IMR-90 (cell line): ENCODE results near the gene FXN. TPM values are rescaled to one million over a fixed set of nuclear protein-coding genes. Genes with fewer than 3 reads are reported as not detected.
A peak's percentile ranks its signal among the peaks of the same experiment; 100 is the strongest.

ENCODE experiments used
- ATAC-seq: fragments of 200-7000 bp; cut with Tn5 transposase; 2 replicates; pipeline ENCODE4 v1.9.1; 2020; ENCODE audit warnings: low read depth, mild to moderate bottlenecking, moderate library complexity
- BruUV-seq: library from RNA; stranded (reverse); fragments of 400-500 nt; replicated peaks from 2 replicates; lab custom pipeline; 2021; lab: Mats Ljungman, UMichigan
- CTCF ChIA-PET: fragments of 300-600 bp; formaldehyde crosslinking; extraction: SDS; loops from one replicate; lab custom pipeline; 2021; ENCODE audit warnings: antibody characterized with exemption; lab: Yijun Ruan, JAX
- POLR2A ChIA-PET: fragments of 300-600 bp; sonication (Branson Sonifier 250); formaldehyde crosslinking; loops from one replicate; lab custom pipeline; 2022; ENCODE audit warnings: antibody characterized with exemption; ENCODE audit not compliant: unreplicated experiment; lab: Charles Lee
- DNase-seq: peaks from one replicate; pipeline ENCODE4 v3.0.0; 2013
- H2AFZ ChIP-seq: replicated peaks from 2 replicates; pipeline ENCODE3; 2013; ENCODE audit warnings: low read length, mild to moderate bottlenecking; ENCODE audit not compliant: poor library complexity
- H2AK5ac ChIP-seq: 2 replicates; pipeline ENCODE4 v1.6.1; 2013; ENCODE audit warnings: low read depth, low read length, inconsistent platforms
- H2AK9ac ChIP-seq: replicated peaks from 2 replicates; pipeline ENCODE3; 2013; ENCODE audit warnings: mild to moderate bottlenecking, low read depth, low read length, moderate library complexity; ENCODE audit not compliant: poor library complexity
- H2BK120ac ChIP-seq: 2 replicates; pipeline ENCODE4 v1.6.1; 2013; ENCODE audit warnings: low read depth, low read length, inconsistent platforms
- H2BK15ac ChIP-seq: 3 replicates; pipeline ENCODE4 v1.6.1; 2013; ENCODE audit warnings: low read depth, low read length, inconsistent platforms
- H2BK20ac ChIP-seq: 2 replicates; pipeline ENCODE4 v1.6.1; 2013; ENCODE audit warnings: low read depth, mild to moderate bottlenecking, inconsistent platforms, low read length, moderate library complexity
- H2BK5ac ChIP-seq: 2 replicates; pipeline ENCODE4 v1.6.1; 2013; ENCODE audit warnings: mild to moderate bottlenecking, low read depth, low read length, inconsistent platforms; ENCODE audit not compliant: poor library complexity, severe bottlenecking
- H3K14ac ChIP-seq: replicated peaks from 2 replicates; pipeline ENCODE4 v1.6.1; 2013; ENCODE audit warnings: low read depth, low read length, inconsistent platforms
- H3K18ac ChIP-seq: 2 replicates; pipeline ENCODE4 v1.6.1; 2013; ENCODE audit warnings: low read depth, low read length, control low read depth
- H3K23ac ChIP-seq: 2 replicates; pipeline ENCODE4 v1.6.1; 2013; ENCODE audit warnings: low read depth, low read length, inconsistent platforms
- H3K27ac ChIP-seq: 2 replicates; pipeline ENCODE4 v1.5.1; 2013; ENCODE audit warnings: mild to moderate bottlenecking, control low read depth, low read length; ENCODE audit not compliant: insufficient read depth
- H3K27me3 ChIP-seq: 2 replicates; pipeline ENCODE4 v1.6.1; 2013; ENCODE audit warnings: low read length; ENCODE audit not compliant: control insufficient read depth, insufficient read depth
- H3K36me3 ChIP-seq: 2 replicates; pipeline ENCODE4 v1.6.1; 2013; ENCODE audit warnings: low read length, mixed read lengths; ENCODE audit not compliant: control insufficient read depth, insufficient read depth
- H3K4ac ChIP-seq: 2 replicates; pipeline ENCODE4 v1.6.1; 2013; ENCODE audit warnings: low read depth, low read length, inconsistent platforms
- H3K4me1 ChIP-seq: 2 replicates; pipeline ENCODE4 v1.6.1; 2013; ENCODE audit warnings: low read length, mixed read lengths; ENCODE audit not compliant: control insufficient read depth, insufficient read depth
- H3K4me2 ChIP-seq: 2 replicates; pipeline ENCODE4 v1.6.1; 2013; ENCODE audit warnings: low read depth, mild to moderate bottlenecking, control low read depth, low read length, moderate library complexity
- H3K4me3 ChIP-seq: 2 replicates; pipeline ENCODE4 v1.5.1; 2013; ENCODE audit warnings: low read depth, mild to moderate bottlenecking, control low read depth, low read length, moderate library complexity; ENCODE audit not compliant: insufficient read depth
- H3K56ac ChIP-seq: 2 replicates; pipeline ENCODE4 v1.6.1; 2013; ENCODE audit warnings: low read length, inconsistent platforms; ENCODE audit not compliant: insufficient read depth; ENCODE audit errors: extremely low read depth
- H3K79me1 ChIP-seq, 2 experiments: 2 replicates each; pipeline ENCODE4 v1.6.1; 2013; ENCODE audit warnings: low read length in 2 of 2, inconsistent platforms in 1 of 2, low read depth in 1 of 2
- H3K9ac ChIP-seq: 2 replicates; pipeline ENCODE4 v1.6.1; 2013; ENCODE audit warnings: low read depth, low read length, control low read depth
- H3K9me1 ChIP-seq: 2 replicates; pipeline ENCODE4 v1.6.1; 2013; ENCODE audit warnings: low read length, inconsistent platforms; ENCODE audit not compliant: insufficient read depth
- H3K9me3 ChIP-seq: 2 replicates; pipeline ENCODE4 v1.6.1; 2013; ENCODE audit warnings: low read length; ENCODE audit not compliant: control insufficient read depth, insufficient read depth
- H4K20me1 ChIP-seq: 2 replicates; pipeline ENCODE4 v1.6.1; 2013; ENCODE audit warnings: low read length, inconsistent platforms; ENCODE audit not compliant: insufficient read depth
- H4K5ac ChIP-seq: 2 replicates; pipeline ENCODE4 v1.6.1; 2013; ENCODE audit warnings: mild to moderate bottlenecking, low read depth, low read length, control low read depth
- H4K8ac ChIP-seq, 2 experiments: 2 replicates each; pipeline ENCODE4 v1.6.1; 2013; ENCODE audit warnings: low read depth in 2 of 2, low read length in 2 of 2, control low read depth in 1 of 2, inconsistent platforms in 1 of 2
- H4K91ac ChIP-seq: 2 replicates; pipeline ENCODE4 v1.6.1; 2013; ENCODE audit warnings: low read depth, low read length, inconsistent platforms; ENCODE audit not compliant: insufficient read depth
- BHLHE40 ChIP-seq: fragments of 150-350 bp; IDR thresholded peaks from 2 replicates; pipeline ENCODE4 v1.6.1; 2016; ENCODE audit warnings: mild to moderate bottlenecking, low read depth, low read length
- CEBPB ChIP-seq: IDR thresholded peaks from 2 replicates; pipeline ENCODE4 v1.6.1; 2012; ENCODE audit warnings: low read depth, low read length, improper control_type of control experiment
- CHD1 ChIP-seq: IDR thresholded peaks from 2 replicates; pipeline ENCODE4 v1.6.1; 2012; ENCODE audit warnings: low read depth, low read length, improper control_type of control experiment
- FOS ChIP-seq: fragments of 150-350 bp; IDR thresholded peaks from 2 replicates; pipeline ENCODE4 v1.6.1; 2016; ENCODE audit warnings: low read depth, low read length
- MAFK ChIP-seq: IDR thresholded peaks from 2 replicates; pipeline ENCODE4 v1.6.1; 2012; ENCODE audit warnings: low read depth, low read length, improper control_type of control experiment
- MAZ ChIP-seq: IDR thresholded peaks from 2 replicates; pipeline ENCODE4 v1.6.1; 2012; ENCODE audit warnings: low read depth, mild to moderate bottlenecking, low read length, improper control_type of control experiment, moderate library complexity, borderline replicate concordance
- MXI1 ChIP-seq: IDR thresholded peaks from 2 replicates; pipeline ENCODE4 v1.6.1; 2012; ENCODE audit warnings: low read depth, mild to moderate bottlenecking, low read length, moderate library complexity, borderline replicate concordance
- NFE2L2 ChIP-seq: fragments of 150-350 bp; IDR thresholded peaks from 2 replicates; pipeline ENCODE4 v1.6.1; 2016; ENCODE audit warnings: low read depth, mild to moderate bottlenecking, low read length
- POLR2A ChIP-seq: IDR thresholded peaks from 2 replicates; pipeline ENCODE4 v1.6.1; 2012; ENCODE audit warnings: mild to moderate bottlenecking, low read depth, low read length
- RAD21 ChIP-seq: IDR thresholded peaks from 2 replicates; pipeline ENCODE4 v1.6.1; 2012; ENCODE audit warnings: low read length, improper control_type of control experiment
- RCOR1 ChIP-seq: IDR thresholded peaks from 2 replicates; pipeline ENCODE4 v1.6.1; 2012; ENCODE audit warnings: mild to moderate bottlenecking, low read length, improper control_type of control experiment; ENCODE audit not compliant: insufficient replicate concordance
- RFX5 ChIP-seq: IDR thresholded peaks from 2 replicates; pipeline ENCODE4 v1.8.0; 2012; ENCODE audit warnings: low read depth, mild to moderate bottlenecking, low read length, moderate library complexity
- SMC3 ChIP-seq: fragments of 150-350 bp; IDR thresholded peaks from 2 replicates; pipeline ENCODE4 v1.6.1; 2016; ENCODE audit warnings: low read depth, mild to moderate bottlenecking, antibody characterized with exemption, low read length, moderate library complexity
- WGBS, 2 experiments: methylation state at CpG; one replicate each; pipeline versions ENCODE4 v1.1.5 to v1.1.7; 2013; ENCODE audit warnings: missing lambda C conversion rate in 2 of 2; ENCODE audit not compliant: insufficient read length in 1 of 2; ENCODE audit errors: extremely low coverage in 2 of 2; 5-methylcytosine and 5-hydroxymethylcytosine counted together
- dilution Hi-C: fragments of 300-500 bp; cut with HindIII; formaldehyde crosslinking; loops from one replicate; pipeline ENCODE4 v1.14.3; 2018; ENCODE audit warnings: low sequenced_read_pairs; ENCODE audit not compliant: unreplicated experiment
- in situ Hi-C: fragments of 300-500 bp; cut with MboI; formaldehyde crosslinking; loops from 3 replicates; pipeline ENCODE4 v1.14.3; 2019; ENCODE audit warnings: low sequenced_read_pairs, inconsistent platforms, mixed read lengths
- intact Hi-C: fragments of 100-400 bp; cut with micrococcal nuclease; formaldehyde crosslinking; loops from 2 replicates; pipeline ENCODE4 v1.10.0; 2022
- polyA plus RNA-seq, 3 experiments: library from polyadenylated mRNA; depleted of rRNA; stranded (reverse); fragments of >200 nt; gene quantifications; 2 replicates each; pipeline ENCODE4 v1.2.3, GENCODE V29; 2012; ENCODE audit warnings: low replicate concordance in 1 of 3
- total RNA-seq: library from RNA; depleted of rRNA; stranded (reverse); fragments of >200 nt; gene quantifications from 2 replicates; pipeline ENCODE4 v1.2.3, GENCODE V29; 2012
- TF ChIP-seq, protein P1 (sequence below): conservative IDR thresholded peaks from 2 replicates; pipeline ENCODE4 v1.5.1; 2012; ENCODE audit warnings: mild to moderate bottlenecking, low read depth, low read length, improper control_type of control experiment
- TF ChIP-seq, protein P2 (sequence below): fragments of 150-350 bp; IDR thresholded peaks from 2 replicates; pipeline ENCODE4 v1.6.1; 2017; ENCODE audit warnings: mild to moderate bottlenecking, antibody characterized with exemption, low read length, low read depth
- TF ChIP-seq, protein P3 (sequence below): fragments of 150-350 bp; IDR thresholded peaks from 2 replicates; pipeline ENCODE4 v1.6.1; 2016; ENCODE audit warnings: low read depth, mild to moderate bottlenecking, low read length, moderate library complexity, borderline replicate concordance

The FXN gene
- total and polyA plus RNA-seq, 2 of the 4 experiments (the other 2 are of a cell fraction): 3.9 to 18.1 TPM

DNA sequence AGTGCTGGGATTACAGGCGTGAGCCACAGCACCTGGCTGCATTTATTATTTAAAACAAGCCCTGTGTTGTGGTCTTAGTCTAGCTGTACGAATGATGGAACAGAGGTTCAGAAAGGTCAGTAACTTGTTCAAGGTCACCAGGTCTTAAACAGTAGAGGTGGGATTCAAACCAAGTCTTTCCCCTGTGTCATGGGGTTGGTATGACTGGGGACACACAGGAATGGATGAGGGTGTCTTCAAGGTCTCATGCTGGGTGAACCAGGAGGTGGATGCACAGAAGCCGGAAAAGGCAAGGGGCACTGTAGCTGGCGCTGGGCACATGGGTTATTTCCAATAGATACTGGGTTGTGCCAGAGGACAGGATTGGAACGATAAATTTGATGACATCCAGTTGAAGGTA, 106.3 kb downstream of the FXN start:
- H3K4ac ChIP-seq: no peak overlapping the region
- dilution Hi-C loops: no loop called here
- no peak overlapping the region for H3K27ac ChIP-seq
- no peak overlapping the region for H3K18ac ChIP-seq
- CTCF ChIA-PET: interaction anchor here (1.5 kb wide), 1 partner anchor 98 kb away, joined by 3 read pairs; no protein-coding TSS in a partner anchor
- TF ChIP-seq, protein P1, sequence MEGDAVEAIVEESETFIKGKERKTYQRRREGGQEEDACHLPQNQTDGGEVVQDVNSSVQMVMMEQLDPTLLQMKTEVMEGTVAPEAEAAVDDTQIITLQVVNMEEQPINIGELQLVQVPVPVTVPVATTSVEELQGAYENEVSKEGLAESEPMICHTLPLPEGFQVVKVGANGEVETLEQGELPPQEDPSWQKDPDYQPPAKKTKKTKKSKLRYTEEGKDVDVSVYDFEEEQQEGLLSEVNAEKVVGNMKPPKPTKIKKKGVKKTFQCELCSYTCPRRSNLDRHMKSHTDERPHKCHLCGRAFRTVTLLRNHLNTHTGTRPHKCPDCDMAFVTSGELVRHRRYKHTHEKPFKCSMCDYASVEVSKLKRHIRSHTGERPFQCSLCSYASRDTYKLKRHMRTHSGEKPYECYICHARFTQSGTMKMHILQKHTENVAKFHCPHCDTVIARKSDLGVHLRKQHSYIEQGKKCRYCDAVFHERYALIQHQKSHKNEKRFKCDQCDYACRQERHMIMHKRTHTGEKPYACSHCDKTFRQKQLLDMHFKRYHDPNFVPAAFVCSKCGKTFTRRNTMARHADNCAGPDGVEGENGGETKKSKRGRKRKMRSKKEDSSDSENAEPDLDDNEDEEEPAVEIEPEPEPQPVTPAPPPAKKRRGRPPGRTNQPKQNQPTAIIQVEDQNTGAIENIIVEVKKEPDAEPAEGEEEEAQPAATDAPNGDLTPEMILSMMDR: no peak
- TF ChIP-seq POLR2A: no peak
- TF ChIP-seq, protein P2, sequence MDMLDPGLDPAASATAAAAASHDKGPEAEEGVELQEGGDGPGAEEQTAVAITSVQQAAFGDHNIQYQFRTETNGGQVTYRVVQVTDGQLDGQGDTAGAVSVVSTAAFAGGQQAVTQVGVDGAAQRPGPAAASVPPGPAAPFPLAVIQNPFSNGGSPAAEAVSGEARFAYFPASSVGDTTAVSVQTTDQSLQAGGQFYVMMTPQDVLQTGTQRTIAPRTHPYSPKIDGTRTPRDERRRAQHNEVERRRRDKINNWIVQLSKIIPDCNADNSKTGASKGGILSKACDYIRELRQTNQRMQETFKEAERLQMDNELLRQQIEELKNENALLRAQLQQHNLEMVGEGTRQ: no peak
- no peak for TF ChIP-seq FOS
- TF ChIP-seq RAD21: no peak
- no peak for TF ChIP-seq MAFK
- TF ChIP-seq CHD1: no peak
- no peak for TF ChIP-seq MXI1
- no peak for TF ChIP-seq NFE2L2
- TF ChIP-seq RFX5: no peak
- no peak for TF ChIP-seq RCOR1
- TF ChIP-seq SMC3: no peak
- TF ChIP-seq CEBPB: no peak
- TF ChIP-seq, protein P3, sequence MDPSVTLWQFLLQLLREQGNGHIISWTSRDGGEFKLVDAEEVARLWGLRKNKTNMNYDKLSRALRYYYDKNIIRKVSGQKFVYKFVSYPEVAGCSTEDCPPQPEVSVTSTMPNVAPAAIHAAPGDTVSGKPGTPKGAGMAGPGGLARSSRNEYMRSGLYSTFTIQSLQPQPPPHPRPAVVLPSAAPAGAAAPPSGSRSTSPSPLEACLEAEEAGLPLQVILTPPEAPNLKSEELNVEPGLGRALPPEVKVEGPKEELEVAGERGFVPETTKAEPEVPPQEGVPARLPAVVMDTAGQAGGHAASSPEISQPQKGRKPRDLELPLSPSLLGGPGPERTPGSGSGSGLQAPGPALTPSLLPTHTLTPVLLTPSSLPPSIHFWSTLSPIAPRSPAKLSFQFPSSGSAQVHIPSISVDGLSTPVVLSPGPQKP: no peak
- no peak for TF ChIP-seq BHLHE40
- no peak for TF ChIP-seq MAZ
- H2AK9ac ChIP-seq: no peak overlapping the region
- 100% methylated on average over 1 of the region's 5 CpGs; no CpG with 5 or more reads in 1 of the 2 experiments for WGBS, 2 experiments
- no peak overlapping the region for H2BK15ac ChIP-seq
- peak overlapping the region; percentile 4; the same call in 1 of the 2 replicates for H3K23ac ChIP-seq
- no peak overlapping the region for H4K5ac ChIP-seq
- H4K8ac ChIP-seq: no peak overlapping the region
- no peak overlapping the region for H2AFZ ChIP-seq
- H4K20me1 ChIP-seq: 0 out of 2 replicates have a peak, but pooled peaks cover 1% of the 10 kb centered on the region
- H3K4me3 ChIP-seq: no peak overlapping the region
- H3K9me1 ChIP-seq: peaks cover 2% of the 10 kb centered on the region; the same call in 1 of the 2 replicates
- BruUV-seq: no TSS peak
- H2BK5ac ChIP-seq: no peak overlapping the region
- no peak overlapping the region for H2BK20ac ChIP-seq
- H3K27me3 ChIP-seq: no peaks in the 10 kb centered on the region
- no peak overlapping the region for H3K56ac ChIP-seq
- H3K4me2 ChIP-seq: no peak overlapping the region
- in situ Hi-C loops: no loop called here
- no peaks in the 10 kb centered on the region for H3K36me3 ChIP-seq
- H3K79me1 ChIP-seq: peaks cover 0 to 26% of the 10 kb centered on the region in 2 experiments; a peak in 3 of 4 replicates
- H2AK5ac ChIP-seq: no peak overlapping the region
- H3K9me3 ChIP-seq: no peaks in the 10 kb centered on the region
- H2BK120ac ChIP-seq: no peak overlapping the region
- no peak overlapping the region for H3K9ac ChIP-seq
- ATAC-seq (no peak), DNase-seq (no peak)
- POLR2A ChIA-PET: no interaction called here
- H4K91ac ChIP-seq: no peak overlapping the region
- no peaks in the 10 kb centered on the region for H3K4me1 ChIP-seq
- H3K14ac ChIP-seq: no peak overlapping the region
- intact Hi-C loops: no loop called here
